Measurements from ENCODE around the gene CGRRF1. TPM values are rescaled to one million over a fixed set of nuclear protein-coding genes. Genes with fewer than 3 reads are reported as not detected.

CGRRF1 gene
- total RNA-seq, 2 experiments from 2014 or later = 34.5 to 42.8 TPM

GRCh38 chr14:54550514-54550913, 40.8 kb downstream of the CGRRF1 start:
- no peaks in the 10 kb centered on the region for H3K9me3 ChIP-seq (ENCODE audit: control insufficient read depth in 1 of 2, insufficient read depth in 1 of 2, low read length in 2 of 2)
- H3K36me3 Mint-ChIP-seq (ENCODE audit: low read depth) = no peaks in the 10 kb centered on the region
- no peaks in the 10 kb centered on the region for H3K9me3 Mint-ChIP-seq
- H3K27ac ChIP-seq (ENCODE audit: low read depth in 1 of 2, low read length in 2 of 2) = no peak overlapping the region
- no peaks in the 10 kb centered on the region for H3K4me1 ChIP-seq (ENCODE audit: insufficient read depth, low read length)
- no peak for TF ChIP-seq CTCF (IDR thresholded peaks at IDR 0.05)
- ATAC-seq (ENCODE audit: poor library complexity) (no peak), DNase-seq (no peak)
- no peak overlapping the region for H3K4me3 Mint-ChIP-seq
- no peaks in the 10 kb centered on the region for H3K4me1 Mint-ChIP-seq (ENCODE audit: low read depth)
- no peak overlapping the region for H3K4me3 ChIP-seq (ENCODE audit: low read length)
- H3K27me3 ChIP-seq (ENCODE audit: control insufficient read depth in 1 of 2, insufficient read depth in 2 of 2, low read length in 2 of 2) = no peaks in the 10 kb centered on the region
- peaks cover 5% of the 10 kb centered on the region for H3K27me3 Mint-ChIP-seq
- no peak overlapping the region for H3K27ac Mint-ChIP-seq
- POLR2A ChIA-PET = no interaction called here
- intact Hi-C loops (cut with DNase I, micrococcal nuclease) = no loop called here
- no peaks in the 10 kb centered on the region for H3K36me3 ChIP-seq (ENCODE audit: insufficient read depth, low read length)
- CTCF ChIA-PET = no interaction called here

GRCh38 chr14:54554401-54554800, 44.7 kb downstream of the CGRRF1 start:
- Histone ChIP-seq H3K4me3 (ENCODE audit: low read length) (no peak overlapping the region), H3K27me3 (ENCODE audit: control insufficient read depth in 1 of 2, insufficient read depth in 2 of 2, low read length in 2 of 2) (no peaks in the 10 kb centered on the region), H3K4me1 (ENCODE audit: insufficient read depth, low read length) (no peaks in the 10 kb centered on the region), H3K27ac (ENCODE audit: low read depth in 1 of 2, low read length in 2 of 2) (no peak overlapping the region), H3K9me3 (ENCODE audit: control insufficient read depth in 1 of 2, insufficient read depth in 1 of 2, low read length in 2 of 2) (no peaks in the 10 kb centered on the region), H3K36me3 (ENCODE audit: insufficient read depth, low read length) (no peaks in the 10 kb centered on the region)
- ChIA-PET CTCF (no interaction called here), POLR2A (no interaction called here)
- Mint-ChIP-seq H3K27ac (no peak overlapping the region), H3K36me3 (ENCODE audit: low read depth) (no peaks in the 10 kb centered on the region), H3K27me3 (peaks cover 5% of the 10 kb centered on the region), H3K4me3 (no peak overlapping the region), H3K4me1 (ENCODE audit: low read depth) (no peaks in the 10 kb centered on the region), H3K9me3 (no peaks in the 10 kb centered on the region)
- TF ChIP-seq CTCF (IDR thresholded peaks at IDR 0.05) = no peak
- intact Hi-C loops (cut with DNase I, micrococcal nuclease) = no loop called here
- DNase-seq (no peak), ATAC-seq (ENCODE audit: poor library complexity) (no peak)

GRCh38 chr14:54555651-54556050, 45.9 kb downstream of the CGRRF1 start:
- TF ChIP-seq CTCF (IDR thresholded peaks at IDR 0.05) = no peak
- Mint-ChIP-seq H3K4me1 (ENCODE audit: low read depth) (no peaks in the 10 kb centered on the region), H3K9me3 (no peaks in the 10 kb centered on the region), H3K27ac (no peak overlapping the region), H3K27me3 (peaks cover 6% of the 10 kb centered on the region), H3K36me3 (ENCODE audit: low read depth) (no peaks in the 10 kb centered on the region), H3K4me3 (no peak overlapping the region)
- no peaks in the 10 kb centered on the region for H3K27me3 ChIP-seq (ENCODE audit: control insufficient read depth in 1 of 2, insufficient read depth in 2 of 2, low read length in 2 of 2)
- H3K4me3 ChIP-seq (ENCODE audit: low read length) = no peak overlapping the region
- CTCF ChIA-PET = no interaction called here
- DNase-seq (no peak), ATAC-seq (ENCODE audit: poor library complexity) (no peak)
- no peaks in the 10 kb centered on the region for H3K9me3 ChIP-seq (ENCODE audit: control insufficient read depth in 1 of 2, insufficient read depth in 1 of 2, low read length in 2 of 2)
- H3K36me3 ChIP-seq (ENCODE audit: insufficient read depth, low read length) = no peaks in the 10 kb centered on the region
- POLR2A ChIA-PET = no interaction called here
- no peaks in the 10 kb centered on the region for H3K4me1 ChIP-seq (ENCODE audit: insufficient read depth, low read length)
- no peak overlapping the region for H3K27ac ChIP-seq (ENCODE audit: low read depth in 1 of 2, low read length in 2 of 2)
- intact Hi-C loops (cut with DNase I, micrococcal nuclease) = no loop called here

Data from CD4-positive, alpha-beta T cell (primary cell).